HG03103 (cell line): Measurements from ENCODE around the gene SLC35B4.

ENCODE experiments used
- ATAC-seq: cut with Tn5 transposase; IDR thresholded peaks from one replicate; pipeline ENCODE4 v1.9.1; 2021; ENCODE audit warnings: low read depth; ENCODE audit not compliant: unreplicated experiment

SLC35B4 gene

GRCh38 chr7:134316539-134317344 is at the start of gene SLC35B4:
Gene SLC35B4 (minus strand): TSS chr7:134316930. CDS start chr7:134316751, 179 bp downstream.
- peak; percentile 98 for ATAC-seq

GRCh38 chr7:134366481-134366880 is 49.8 kb upstream of the SLC35B4 start:
- no peak for ATAC-seq

- ATAC-seq, result no peak
Measured at GRCh38 chr7:134365341-134366054, 48.8 kb upstream of the SLC35B4 start.

GRCh38 chr7:134364619-134365037 is 47.9 kb upstream of the SLC35B4 start:
- ATAC-seq, result no peak

GRCh38 chr7:134362587-134363483 is 46.1 kb upstream of the SLC35B4 start:
- no peak for ATAC-seq

GRCh38 chr7:134359787-134360432 is 43.2 kb upstream of the SLC35B4 start:
- no peak for ATAC-seq

GRCh38 chr7:134357486-134357885 is 40.8 kb upstream of the SLC35B4 start:
- ATAC-seq, result no peak

- ATAC-seq, result no peak
Measured at GRCh38 chr7:134356421-134356936, 39.7 kb upstream of the SLC35B4 start.

- ATAC-seq, result no peak
Measured at GRCh38 chr7:134355927-134356326, 39.2 kb upstream of the SLC35B4 start.

- no peak for ATAC-seq
Measured at GRCh38 chr7:134355004-134355525, 38.3 kb upstream of the SLC35B4 start.

GRCh38 chr7:134353411-134353810 is 36.7 kb upstream of the SLC35B4 start:
- ATAC-seq, result no peak

- no peak for ATAC-seq
Measured at GRCh38 chr7:134351424-134351823, 34.7 kb upstream of the SLC35B4 start.

GRCh38 chr7:134350709-134351108 is 34.0 kb upstream of the SLC35B4 start:
- ATAC-seq, result no peak

- ATAC-seq, result no peak
Measured at GRCh38 chr7:134347567-134347966, 30.8 kb upstream of the SLC35B4 start.

- no peak for ATAC-seq
Measured at GRCh38 chr7:134343796-134344195, 27.1 kb upstream of the SLC35B4 start.

- no peak for ATAC-seq
Measured at GRCh38 chr7:134343136-134343535, 26.4 kb upstream of the SLC35B4 start.

- no peak for ATAC-seq
Measured at GRCh38 chr7:134339475-134339874, 22.7 kb upstream of the SLC35B4 start.

- ATAC-seq, result no peak
Measured at GRCh38 chr7:134337980-134338379, 21.2 kb upstream of the SLC35B4 start.

- no peak for ATAC-seq
Measured at GRCh38 chr7:134334408-134334807, 17.7 kb upstream of the SLC35B4 start.

GRCh38 chr7:134333943-134334342 is 17.2 kb upstream of the SLC35B4 start:
- ATAC-seq, result no peak
